OCI-LY7 (cell line): ENCODE measurements around the gene ERP29. TPM values are rescaled to one million over a fixed set of nuclear protein-coding genes. Genes with fewer than 3 reads are reported as not detected.

ENCODE experiments used
- BruUV-seq: library from RNA; stranded (reverse); fragments of 400-500 nt; replicated peaks from 2 replicates; lab custom pipeline; 2021; lab: Mats Ljungman, UMichigan
- CTCF ChIA-PET: fragments of 300-600 bp; sonication (Branson Sonifier 250); formaldehyde crosslinking; loops from one replicate; lab custom pipeline; 2022; ENCODE audit warnings: antibody characterized with exemption; ENCODE audit not compliant: unreplicated experiment; lab: Charles Lee
- POLR2A ChIA-PET: fragments of 300-600 bp; sonication (Branson Sonifier 250); formaldehyde crosslinking; loops from one replicate; lab custom pipeline; 2022; ENCODE audit warnings: antibody characterized with exemption; lab: Charles Lee
- DNase-seq: peaks from one replicate; pipeline ENCODE4 v3.0.0-alpha.2; 2015; ENCODE audit warnings: low spot score
- H2AFZ ChIP-seq: fragments of 200-600 bp; sonication (generic), shearing (Covaris generic); 2 replicates; pipeline ENCODE4 v1.6.1; 2014; ENCODE audit warnings: mild to moderate bottlenecking, antibody characterized with exemption, low read length, moderate library complexity
- H3K27ac ChIP-seq: fragments of 200-600 bp; sonication (generic); 2 replicates; pipeline ENCODE4 v1.5.1; 2014; ENCODE audit warnings: mixed run types, low read depth, mild to moderate bottlenecking, moderate library complexity, low read length, inconsistent platforms; ENCODE audit not compliant: poor library complexity, severe bottlenecking
- H3K36me3 ChIP-seq: fragments of 200-600 bp; sonication (generic); 2 replicates; pipeline ENCODE4 v1.6.1; 2014; ENCODE audit warnings: mild to moderate bottlenecking, antibody characterized with exemption, low read length, moderate library complexity, mixed read lengths; ENCODE audit not compliant: insufficient read depth
- H3K4me1 ChIP-seq: fragments of 200-600 bp; sonication (generic); 2 replicates; pipeline ENCODE4 v1.5.1; 2014; ENCODE audit warnings: mild to moderate bottlenecking, low read length; ENCODE audit not compliant: insufficient read depth, poor library complexity, severe bottlenecking
- H3K4me2 ChIP-seq: fragments of 200-600 bp; sonication (generic); 2 replicates; pipeline ENCODE4 v1.6.1; 2014; ENCODE audit warnings: mild to moderate bottlenecking, low read length
- H3K4me3 ChIP-seq: fragments of 200-600 bp; sonication (generic); 2 replicates; pipeline ENCODE4 v1.5.1; 2014; ENCODE audit warnings: mild to moderate bottlenecking, low read depth, low read length; ENCODE audit not compliant: poor library complexity, severe bottlenecking
- H3K79me2 ChIP-seq: fragments of 200-600 bp; sonication (generic); 2 replicates; pipeline ENCODE4 v1.6.1; 2016; ENCODE audit warnings: low read depth, mild to moderate bottlenecking, low read length, moderate library complexity, mixed read lengths; ENCODE audit not compliant: insufficient read depth
- H3K9me2 ChIP-seq: fragments of 200-600 bp; sonication (generic); 2 replicates; pipeline ENCODE4 v1.6.1; 2016; ENCODE audit warnings: mild to moderate bottlenecking, low read length, mixed read lengths; ENCODE audit not compliant: insufficient read depth
- H3K9me3 ChIP-seq: fragments of 200-600 bp; sonication (generic); 2 replicates; pipeline ENCODE4 v1.6.1; 2014; ENCODE audit warnings: mild to moderate bottlenecking, mixed run types, low read length, mixed read lengths
- H4K20me1 ChIP-seq: fragments of 200-600 bp; sonication (generic); 2 replicates; pipeline ENCODE4 v1.6.1; 2014; ENCODE audit warnings: mild to moderate bottlenecking, antibody characterized with exemption, low read length, moderate library complexity, mixed read lengths; ENCODE audit not compliant: insufficient read depth
- EZH2phosphoT487 ChIP-seq: fragments of 200-600 bp; sonication (generic); IDR thresholded peaks from 2 replicates; pipeline ENCODE4 v1.6.1; 2018; ENCODE audit warnings: low read depth, borderline replicate concordance, mild to moderate bottlenecking, mixed run types, antibody characterized with exemption, low read length, moderate library complexity, mixed read lengths
- intact Hi-C: fragments of 100-400 bp; cut with micrococcal nuclease; formaldehyde crosslinking; loops from one replicate; pipeline ENCODE4 v1.10.0; 2022; ENCODE audit not compliant: unreplicated experiment
- total RNA-seq, 2 experiments: library from RNA; depleted of rRNA in 1 of 2; stranded (reverse); fragments of >200 nt in 1 of 2; shearing (Covaris generic) in 1 of 2; gene quantifications; 2 replicates each; pipeline ENCODE4 v1.2.3, GENCODE V29; 2014 to 2022
- TF ChIP-seq, protein P1 (sequence below): fragments of 200-600 bp; sonication (generic); conservative IDR thresholded peaks from 2 replicates; pipeline ENCODE4 v1.5.1; 2014; ENCODE audit warnings: mild to moderate bottlenecking, antibody characterized with exemption, low read length, moderate library complexity, mixed read lengths

The ERP29 gene
- total RNA-seq, 2 experiments from 2014 or later, result 72.1 to 107 TPM

GRCh38 chr12:112000820-112001219, 12.4 kb upstream of the ERP29 start:
- H3K27ac ChIP-seq, result no peak overlapping the region
- CTCF ChIA-PET, result no interaction called here
- no peak overlapping the region for H3K4me3 ChIP-seq

GRCh38 chr12:112001576-112001975, 11.7 kb upstream of the ERP29 start:
- ChIA-PET POLR2A (interaction anchor here (0.5 to 2.7 kb wide), 2 partner anchors 12 to 109 kb away, joined by 3 to 23 read pairs; partner anchors contain the start of genes ERP29 and TMEM116), CTCF (no interaction called here)
- Histone ChIP-seq H3K4me2 (no peak overlapping the region), H3K4me3 (no peak overlapping the region), H3K79me2 (no peaks in the 10 kb centered on the region), H3K36me3 (no peaks in the 10 kb centered on the region; the same call in 1 of the 2 replicates), H3K27ac (no peak overlapping the region), H3K9me3 (no peaks in the 10 kb centered on the region), H2AFZ (no peak overlapping the region), H3K9me2 (no peaks in the 10 kb centered on the region), H4K20me1 (no peaks in the 10 kb centered on the region), H3K4me1 (no peaks in the 10 kb centered on the region)
- no peak for DNase-seq
- intact Hi-C loops, result no loop called here
- no peak for TF ChIP-seq EZH2phosphoT487
- TF ChIP-seq, protein P1, sequence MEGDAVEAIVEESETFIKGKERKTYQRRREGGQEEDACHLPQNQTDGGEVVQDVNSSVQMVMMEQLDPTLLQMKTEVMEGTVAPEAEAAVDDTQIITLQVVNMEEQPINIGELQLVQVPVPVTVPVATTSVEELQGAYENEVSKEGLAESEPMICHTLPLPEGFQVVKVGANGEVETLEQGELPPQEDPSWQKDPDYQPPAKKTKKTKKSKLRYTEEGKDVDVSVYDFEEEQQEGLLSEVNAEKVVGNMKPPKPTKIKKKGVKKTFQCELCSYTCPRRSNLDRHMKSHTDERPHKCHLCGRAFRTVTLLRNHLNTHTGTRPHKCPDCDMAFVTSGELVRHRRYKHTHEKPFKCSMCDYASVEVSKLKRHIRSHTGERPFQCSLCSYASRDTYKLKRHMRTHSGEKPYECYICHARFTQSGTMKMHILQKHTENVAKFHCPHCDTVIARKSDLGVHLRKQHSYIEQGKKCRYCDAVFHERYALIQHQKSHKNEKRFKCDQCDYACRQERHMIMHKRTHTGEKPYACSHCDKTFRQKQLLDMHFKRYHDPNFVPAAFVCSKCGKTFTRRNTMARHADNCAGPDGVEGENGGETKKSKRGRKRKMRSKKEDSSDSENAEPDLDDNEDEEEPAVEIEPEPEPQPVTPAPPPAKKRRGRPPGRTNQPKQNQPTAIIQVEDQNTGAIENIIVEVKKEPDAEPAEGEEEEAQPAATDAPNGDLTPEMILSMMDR, result no peak
- no TSS peak for BruUV-seq

More at GRCh38 chr12:112000820-112001219, 12.4 kb upstream of the ERP29 start:
- H3K9me2 ChIP-seq, result no peaks in the 10 kb centered on the region
- no peaks in the 10 kb centered on the region for H3K9me3 ChIP-seq
- DNase-seq, result no peak
- peaks cover 6% of the 10 kb centered on the region; the same call in 1 of the 2 replicates for H4K20me1 ChIP-seq
- no peaks in the 10 kb centered on the region for H3K4me1 ChIP-seq
- intact Hi-C loops, result no loop called here
- no TSS peak for BruUV-seq
- POLR2A ChIA-PET, result interaction anchor here (0.5 to 2.7 kb wide), 4 partner anchors 12 to 226 kb away, joined by 3 to 23 read pairs (median 4); partner anchors contain the start of genes ERP29 and TMEM116
- no peaks in the 10 kb centered on the region for H3K79me2 ChIP-seq
- H3K36me3 ChIP-seq, result no peaks in the 10 kb centered on the region; the same call in 1 of the 2 replicates
- H3K4me2 ChIP-seq, result no peak overlapping the region
- no peak overlapping the region for H2AFZ ChIP-seq
- TF ChIP-seq, protein P1, result no peak
- TF ChIP-seq EZH2phosphoT487, result no peak

DNA sequence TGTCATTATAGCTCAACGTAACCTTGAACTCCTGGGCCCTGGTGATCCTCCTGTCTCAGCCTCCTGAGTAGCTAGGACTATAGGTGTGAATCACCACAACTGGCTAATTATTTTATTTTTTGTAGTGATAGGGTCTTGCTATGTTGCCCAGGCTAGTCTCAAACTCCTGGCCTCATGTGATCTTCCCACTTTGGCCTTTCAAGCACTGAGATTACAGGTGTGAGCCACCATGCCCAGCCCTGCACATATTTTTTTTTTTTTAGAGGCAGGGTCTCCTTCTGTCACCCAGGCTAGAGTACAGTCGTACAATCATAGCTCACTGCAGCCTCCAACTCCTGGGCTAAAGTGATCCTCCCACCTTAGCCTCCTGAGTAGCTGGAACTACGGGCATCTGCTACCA, 9.2 kb upstream of the ERP29 start:
- Histone ChIP-seq H3K9me2 (no peaks in the 10 kb centered on the region), H3K4me3 (no peak overlapping the region), H2AFZ (no peak overlapping the region), H3K79me2 (no peaks in the 10 kb centered on the region), H3K4me1 (no peaks in the 10 kb centered on the region), H3K27ac (no peak overlapping the region), H3K9me3 (no peaks in the 10 kb centered on the region), H3K36me3 (no peaks in the 10 kb centered on the region; the same call in 1 of the 2 replicates), H4K20me1 (no peaks in the 10 kb centered on the region), H3K4me2 (no peak overlapping the region)
- POLR2A ChIA-PET, result no interaction called here
- CTCF ChIA-PET, result interaction anchor here (0.6 kb wide), 1 partner anchor 196 kb away, joined by 3 read pairs; no protein-coding TSS in a partner anchor
- TF ChIP-seq, protein P1, result no peak
- TF ChIP-seq EZH2phosphoT487, result no peak
- no TSS peak for BruUV-seq
- intact Hi-C loops, result no loop called here
- DNase-seq, result no peak
